A673 (cell line): Measurements from ENCODE around the gene TMEM116.

Source experiments
- CTCF ChIP-seq: fragments of 300-800, 200-600 bp; sonication (generic); conservative IDR thresholded peaks from 2 replicates; pipeline ENCODE4 v1.5.1; 2017; ENCODE audit warnings: low read depth, mild to moderate bottlenecking, antibody characterized with exemption, low read length, moderate library complexity, mixed read lengths
- EZH2 ChIP-seq: fragments of 200-600 bp; sonication (generic); IDR thresholded peaks from 2 replicates; pipeline ENCODE4 v1.6.1; 2017; ENCODE audit warnings: borderline replicate concordance, low read depth, mild to moderate bottlenecking, mixed read lengths, antibody characterized with exemption, low read length; ENCODE audit not compliant: poor library complexity, severe bottlenecking

- TF ChIP-seq CTCF (no peak), EZH2 (no peak)
These were observed 3.0 kb upstream of the TMEM116 start for GRCh38 chr12:112015938-112016337.
